Measurements from ENCODE around the gene XRCC6. TPM values are rescaled to one million over a fixed set of nuclear protein-coding genes. Genes with fewer than 3 reads are reported as not detected.

XRCC6 gene
- total and polyA plus RNA-seq, 9 of the 15 experiments (the other 6 are each of a cell fraction or from before 2014, with no cell fraction given): 151 to 440 (median 318) TPM

GRCh38 chr22:41683052-41683451 lies 62.0 kb downstream of the XRCC6 start (continued):
- TF ChIP-seq SFPQ (IDR thresholded peaks at IDR 0.05; ENCODE audit: low read depth, low read length) (no peak), SMARCA4 (IDR thresholded peaks at IDR 0.05) (no peak), RBFOX2 (IDR thresholded peaks at IDR 0.05; ENCODE audit: low read depth, low read length) (no peak), SREBF2 (CRISPR knock-in tag; IDR thresholded peaks at IDR 0.05) (no peak)
- TF ChIP-seq, protein P1, sequence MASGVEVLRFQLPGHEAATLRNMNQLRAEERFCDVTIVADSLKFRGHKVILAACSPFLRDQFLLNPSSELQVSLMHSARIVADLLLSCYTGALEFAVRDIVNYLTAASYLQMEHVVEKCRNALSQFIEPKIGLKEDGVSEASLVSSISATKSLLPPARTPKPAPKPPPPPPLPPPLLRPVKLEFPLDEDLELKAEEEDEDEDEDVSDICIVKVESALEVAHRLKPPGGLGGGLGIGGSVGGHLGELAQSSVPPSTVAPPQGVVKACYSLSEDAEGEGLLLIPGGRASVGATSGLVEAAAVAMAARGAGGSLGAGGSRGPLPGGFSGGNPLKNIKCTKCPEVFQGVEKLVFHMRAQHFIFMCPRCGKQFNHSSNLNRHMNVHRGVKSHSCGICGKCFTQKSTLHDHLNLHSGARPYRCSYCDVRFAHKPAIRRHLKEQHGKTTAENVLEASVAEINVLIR (CRISPR knock-in tag; IDR thresholded peaks at IDR 0.05): no peak
- TF ChIP-seq, protein P2, sequence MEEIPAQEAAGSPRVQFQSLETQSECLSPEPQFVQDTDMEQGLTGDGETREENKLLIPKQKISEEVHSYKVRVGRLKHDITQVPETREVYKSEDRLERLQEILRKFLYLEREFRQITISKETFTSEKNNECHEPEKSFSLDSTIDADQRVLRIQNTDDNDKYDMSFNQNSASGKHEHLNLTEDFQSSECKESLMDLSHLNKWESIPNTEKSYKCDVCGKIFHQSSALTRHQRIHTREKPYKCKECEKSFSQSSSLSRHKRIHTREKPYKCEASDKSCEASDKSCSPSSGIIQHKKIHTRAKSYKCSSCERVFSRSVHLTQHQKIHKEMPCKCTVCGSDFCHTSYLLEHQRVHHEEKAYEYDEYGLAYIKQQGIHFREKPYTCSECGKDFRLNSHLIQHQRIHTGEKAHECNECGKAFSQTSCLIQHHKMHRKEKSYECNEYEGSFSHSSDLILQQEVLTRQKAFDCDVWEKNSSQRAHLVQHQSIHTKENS (CRISPR knock-in tag; IDR thresholded peaks at IDR 0.05): no peak

DNA sequence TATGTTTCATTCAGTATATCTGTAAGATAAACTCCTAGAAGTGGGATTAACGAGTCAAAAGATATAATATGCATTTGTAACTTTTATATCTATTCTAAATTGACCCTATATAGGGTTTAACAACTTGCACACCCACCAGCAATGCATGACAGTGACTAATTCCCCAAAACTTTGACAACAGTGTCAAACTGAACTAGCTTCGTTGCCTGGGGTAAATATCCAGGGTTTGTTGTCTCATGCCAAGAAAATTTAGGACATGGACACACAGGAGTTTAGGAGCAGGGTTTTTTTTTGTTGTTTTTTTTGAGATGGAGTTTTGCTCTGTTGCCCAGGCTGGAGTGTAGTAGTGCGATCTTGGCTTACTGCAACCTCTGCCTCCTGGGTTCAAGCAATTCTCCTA lies 62.5 kb downstream of the XRCC6 start:
- intact Hi-C loops (cut with micrococcal nuclease): no loop called here
- WGBS (ENCODE audit: insufficient coverage, low coverage, missing lambda C conversion rate): 41% methylated on average over 3 of the region's 3 CpGs
- no peak for DNase-seq (ENCODE audit: extremely low read depth in 1 of 4, low spot score in 3 of 4)
- no peak for TF ChIP-seq NFATC3 (IDR thresholded peaks at IDR 0.05)
- no peak for TF ChIP-seq ZFP1 (CRISPR knock-in tag; IDR thresholded peaks at IDR 0.05)
- TF ChIP-seq, protein P3, sequence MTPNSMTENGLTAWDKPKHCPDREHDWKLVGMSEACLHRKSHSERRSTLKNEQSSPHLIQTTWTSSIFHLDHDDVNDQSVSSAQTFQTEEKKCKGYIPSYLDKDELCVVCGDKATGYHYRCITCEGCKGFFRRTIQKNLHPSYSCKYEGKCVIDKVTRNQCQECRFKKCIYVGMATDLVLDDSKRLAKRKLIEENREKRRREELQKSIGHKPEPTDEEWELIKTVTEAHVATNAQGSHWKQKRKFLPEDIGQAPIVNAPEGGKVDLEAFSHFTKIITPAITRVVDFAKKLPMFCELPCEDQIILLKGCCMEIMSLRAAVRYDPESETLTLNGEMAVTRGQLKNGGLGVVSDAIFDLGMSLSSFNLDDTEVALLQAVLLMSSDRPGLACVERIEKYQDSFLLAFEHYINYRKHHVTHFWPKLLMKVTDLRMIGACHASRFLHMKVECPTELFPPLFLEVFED (CRISPR knock-in tag; conservative IDR thresholded peaks at IDR 0.05): no peak
- no peak for TF ChIP-seq HES1 (IDR thresholded peaks at IDR 0.05; ENCODE audit: low read depth)
- TF ChIP-seq THRAP3 (IDR thresholded peaks at IDR 0.05; ENCODE audit: borderline replicate concordance): no peak
- no peak for TF ChIP-seq ZNF785 (CRISPR knock-in tag; IDR thresholded peaks at IDR 0.05)
- TF ChIP-seq CHD1 (IDR thresholded peaks at IDR 0.05; ENCODE audit: low read length): no peak
- TF ChIP-seq CC2D1A (IDR thresholded peaks at IDR 0.05): no peak
- no peak for TF ChIP-seq ZBTB8A (IDR thresholded peaks at IDR 0.05; ENCODE audit: partially characterized antibody)

More for the DNA sequence above, 62.5 kb downstream of the XRCC6 start:
- H2AFZ ChIP-seq (ENCODE audit: low read depth, low read length): no peak overlapping the region
- peak overlapping the region; percentile 91; the same call in 1 of the 3 replicates for H3K27ac ChIP-seq (ENCODE audit: extremely low read depth, low read depth, low read length)
- no peak for FAIRE-seq
- POLR2A ChIA-PET: interaction anchor here (0.6 kb wide), 3 partner anchors 48 to 85 kb away, joined by 3 read pairs; no protein-coding TSS in a partner anchor
- H3K36me3 ChIP-seq (ENCODE audit: control insufficient read depth, insufficient read depth, low read length): peaks cover 28% of the 10 kb centered on the region
- CTCF ChIA-PET (ENCODE audit: low intra/inter-chr PET ratio): no interaction called here
- peak overlapping the region; percentile 96; the same call in 1 of the 2 replicates for H3K4me2 ChIP-seq (ENCODE audit: insufficient read depth, low read length)
- no peak for ATAC-seq
- BruUV-seq (replicated peaks): no TSS peak
- H3K4me3 ChIP-seq: no peak overlapping the region; the same call in 1 of the 2 replicates
- H4K20me1 ChIP-seq (replicated peaks; ENCODE audit: control insufficient read depth, insufficient read depth, low read length): peaks cover 14% of the 10 kb centered on the region
- H3K9ac ChIP-seq (ENCODE audit: insufficient read depth in 1 of 2, low read depth in 2 of 2, low read length in 2 of 2): no peak overlapping the region
- no peaks in the 10 kb centered on the region for H3K9me3 ChIP-seq (replicated peaks; ENCODE audit: control insufficient read depth, insufficient read depth, low read depth, low read length)
- peaks cover 3 to 13% of the 10 kb centered on the region in 2 experiments; a peak in 2 of 5 replicates for H3K4me1 ChIP-seq (replicated peaks in 1 of 2; ENCODE audit: control insufficient read depth in 2 of 2, insufficient read depth in 2 of 2, low read length in 2 of 2)
- H3K79me2 ChIP-seq (ENCODE audit: control insufficient read depth, insufficient read depth, low read length): peaks cover 100% of the 10 kb centered on the region
- no peaks in the 10 kb centered on the region for H3K27me3 ChIP-seq (ENCODE audit: control insufficient read depth in 2 of 2, insufficient read depth in 2 of 2, low read length in 2 of 2)
- in situ Hi-C loops (cut with MboI): no loop called here
- H3K9me1 ChIP-seq (ENCODE audit: control insufficient read depth, insufficient read depth, low read length): no peaks in the 10 kb centered on the region

All from K562 (cell line).